OCI-M1 (cell line): ENCODE data around the gene GNA12.

Experiments used
- DNase-seq: peaks from one replicate; lab custom pipeline; 2025; lab: John Stamatoyannopoulos, UW

GNA12 gene

GRCh38 chr7:2817456-2817855 is 26.7 kb downstream of the GNA12 start:
- DNase-seq: no peak

DNA sequence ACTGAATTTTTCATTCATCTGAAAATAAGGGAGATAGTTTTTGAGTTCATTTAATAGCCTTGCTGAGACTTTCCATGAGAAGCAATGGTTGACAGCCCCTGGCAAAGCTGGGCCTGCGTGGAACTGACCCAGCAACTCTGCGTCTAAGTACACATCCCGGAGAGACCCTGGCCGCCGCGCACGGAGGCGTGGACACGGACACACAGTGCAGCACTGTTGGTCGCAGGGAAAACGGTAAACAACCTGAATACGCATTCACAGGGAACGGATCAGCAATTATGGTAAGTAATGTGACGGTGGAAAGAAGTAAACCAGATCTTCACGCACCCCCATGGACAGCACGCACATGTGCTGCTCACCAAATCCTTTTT is 28.2 kb downstream of the GNA12 start:
- no peak for DNase-seq

DNA sequence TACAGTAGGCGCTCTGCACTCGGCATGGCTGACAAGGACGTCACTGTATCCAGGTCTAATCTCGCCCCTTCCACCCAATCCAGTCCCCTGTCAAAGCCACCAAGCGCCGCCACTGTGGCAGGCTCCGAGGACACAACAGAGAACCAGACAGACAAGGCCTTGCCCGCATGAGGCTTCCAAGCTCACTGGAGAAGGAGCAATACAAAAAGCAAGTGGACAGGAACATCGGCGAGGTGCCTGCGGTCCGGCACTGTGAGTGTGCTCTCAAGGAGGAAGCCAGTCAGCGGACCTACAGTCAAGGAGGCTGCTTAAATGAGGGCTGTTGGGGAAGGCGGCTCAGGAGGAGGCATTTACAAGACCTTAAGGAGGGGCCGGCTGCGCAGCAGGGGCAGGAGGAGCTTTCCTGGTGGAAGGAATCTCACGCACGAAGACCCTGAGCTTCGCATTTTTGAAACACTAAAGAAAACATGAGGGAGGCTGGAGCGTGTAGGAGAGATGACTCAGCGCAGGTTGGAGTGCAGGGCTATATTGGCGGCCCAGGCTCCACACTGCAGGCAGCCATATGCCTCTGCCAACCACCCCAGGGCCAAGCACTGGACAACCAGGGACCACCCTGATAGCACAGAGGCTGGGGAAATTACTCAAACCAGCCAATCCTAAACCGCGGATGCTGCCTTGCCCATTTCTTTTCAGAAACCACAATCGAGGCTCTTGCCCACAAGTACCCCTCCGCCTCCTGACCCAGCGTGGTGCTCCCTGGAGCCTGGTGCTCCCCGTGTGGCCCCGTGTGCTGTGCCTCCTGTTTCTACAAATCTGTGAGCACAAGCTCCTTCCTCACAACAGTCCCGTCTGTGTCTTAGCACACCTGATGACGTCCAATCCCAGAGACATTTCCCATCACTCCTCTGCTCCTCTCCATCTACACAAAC is 28.9 kb downstream of the GNA12 start:
- DNase-seq: no peak

- DNase-seq: no peak
Measured at GRCh38 chr7:2814186-2814945, 29.7 kb downstream of the GNA12 start.

GRCh38 chr7:2813350-2814185 is 30.5 kb downstream of the GNA12 start:
- DNase-seq: no peak

- DNase-seq: no peak
Measured at GRCh38 chr7:2812831-2813230, 31.3 kb downstream of the GNA12 start.

GRCh38 chr7:2812114-2812487 is 32.0 kb downstream of the GNA12 start:
- DNase-seq: no peak

- DNase-seq: no peak
Measured at GRCh38 chr7:2811476-2812113, 32.5 kb downstream of the GNA12 start.

- no peak for DNase-seq
Measured at GRCh38 chr7:2810682-2811415, 33.3 kb downstream of the GNA12 start.

DNA sequence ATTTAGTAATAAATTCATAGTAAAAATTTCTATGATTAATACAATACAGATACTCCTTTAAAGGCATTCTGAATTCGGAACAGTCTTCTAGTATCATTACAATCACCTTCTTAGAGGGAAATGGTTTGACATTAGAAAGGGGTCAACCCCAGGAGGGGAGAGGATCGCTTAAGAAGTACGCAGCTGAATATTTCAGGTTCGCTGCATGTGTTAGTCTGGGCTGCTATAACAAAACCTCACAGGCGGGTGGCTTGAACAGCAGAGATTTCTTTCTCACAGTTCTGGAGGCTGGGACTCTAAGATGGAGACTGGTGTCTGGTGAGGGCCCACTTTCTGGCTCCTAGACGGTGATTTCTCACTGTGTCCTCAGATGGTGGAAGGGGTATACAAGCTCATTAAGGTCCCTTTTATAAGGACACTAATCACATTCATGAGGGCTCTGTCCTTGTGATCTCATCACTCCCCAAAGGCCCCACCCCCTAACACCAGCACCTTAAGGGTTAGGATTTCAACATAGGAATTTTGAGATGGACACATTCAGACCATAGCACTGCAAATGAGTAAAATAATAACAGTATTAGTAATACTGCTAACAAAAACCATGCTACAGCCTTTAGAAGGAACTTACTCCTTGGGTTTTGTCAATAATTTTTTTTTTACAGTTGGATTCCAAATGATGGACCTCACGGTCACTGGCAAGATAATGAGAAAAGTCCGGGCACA is 34.0 kb downstream of the GNA12 start:
- DNase-seq: no peak

GRCh38 chr7:2808891-2809665 is 35.0 kb downstream of the GNA12 start:
- DNase-seq: no peak

DNA sequence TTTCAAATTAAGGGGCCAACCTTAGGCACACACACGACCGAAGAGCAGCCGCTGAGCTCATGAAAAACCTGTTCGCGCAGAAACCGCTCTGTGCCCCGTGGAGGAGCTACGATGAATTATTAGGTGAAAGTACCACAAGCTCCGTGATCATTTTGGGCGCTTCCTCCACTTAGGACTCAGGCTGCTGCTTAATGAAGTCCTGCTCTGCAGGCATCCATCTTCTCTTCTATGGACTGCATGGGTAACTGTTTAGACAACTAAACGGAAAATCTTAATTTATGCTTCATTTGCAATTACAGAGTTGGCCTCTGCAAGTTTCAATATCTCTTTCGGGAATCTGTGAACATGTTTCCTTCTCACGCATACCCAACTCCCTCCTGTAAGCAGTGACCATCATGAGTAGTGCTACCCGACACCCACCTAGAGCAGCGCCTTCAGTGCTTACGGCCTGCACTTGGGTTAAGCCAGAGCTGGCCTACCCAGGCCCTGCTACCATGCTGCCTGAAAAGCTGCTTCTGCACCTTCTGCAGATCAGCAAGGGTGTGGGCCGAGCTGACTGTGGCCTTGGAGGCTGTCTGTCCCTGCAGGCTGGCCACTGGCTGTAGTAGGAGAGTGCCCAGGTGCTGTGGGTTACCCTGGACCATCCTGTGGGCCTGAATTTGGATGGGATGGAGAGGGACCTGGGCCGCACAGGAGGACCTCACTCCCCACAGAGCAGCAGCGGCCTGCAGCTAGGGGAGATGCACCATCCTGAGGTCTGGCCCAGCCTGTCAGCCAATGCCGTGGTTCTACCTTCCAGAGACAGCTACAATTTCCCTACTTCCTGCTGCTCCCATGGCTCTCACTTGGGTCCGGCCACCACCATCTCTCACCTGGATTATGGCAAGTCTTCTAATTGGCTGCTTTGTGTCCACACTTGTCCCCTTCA is 36.0 kb downstream of the GNA12 start:
- no peak for DNase-seq

DNA sequence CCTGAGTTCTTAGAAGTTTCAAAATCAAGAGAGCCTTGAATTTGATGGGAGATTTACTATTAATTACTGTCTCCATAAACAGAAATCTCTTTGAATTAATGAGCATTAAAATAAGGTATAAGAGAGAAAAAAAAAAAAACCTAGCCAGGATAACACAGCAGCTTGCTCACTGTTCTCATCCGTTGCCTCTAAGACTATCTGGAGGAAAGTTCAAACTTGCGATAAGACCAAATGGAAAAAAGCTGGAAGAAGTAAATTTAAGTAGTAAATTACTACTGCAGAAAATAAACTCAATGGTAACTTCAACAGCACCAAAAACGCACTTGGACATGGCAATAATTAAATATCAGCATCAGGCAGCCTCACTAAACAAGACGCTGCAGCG is 36.7 kb downstream of the GNA12 start:
- no peak for DNase-seq

DNA sequence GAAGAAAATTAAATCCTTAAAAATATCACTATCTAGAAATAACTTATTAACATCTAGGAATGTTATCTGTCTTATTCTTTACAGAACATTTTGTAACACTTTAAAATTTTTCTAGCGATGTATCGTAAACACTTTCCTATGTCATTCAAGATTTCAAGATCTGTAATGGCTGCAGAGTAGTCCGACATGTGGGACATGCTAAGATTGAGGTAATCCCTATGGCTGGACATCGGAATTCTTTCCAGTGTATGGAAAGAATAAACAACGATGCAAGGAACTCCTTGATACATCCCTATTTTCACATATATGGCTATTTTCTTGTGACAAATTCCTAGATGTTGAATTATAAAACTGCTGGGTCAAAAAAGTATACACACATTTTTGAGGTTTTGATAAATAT is 37.5 kb downstream of the GNA12 start:
- no peak for DNase-seq

DNA sequence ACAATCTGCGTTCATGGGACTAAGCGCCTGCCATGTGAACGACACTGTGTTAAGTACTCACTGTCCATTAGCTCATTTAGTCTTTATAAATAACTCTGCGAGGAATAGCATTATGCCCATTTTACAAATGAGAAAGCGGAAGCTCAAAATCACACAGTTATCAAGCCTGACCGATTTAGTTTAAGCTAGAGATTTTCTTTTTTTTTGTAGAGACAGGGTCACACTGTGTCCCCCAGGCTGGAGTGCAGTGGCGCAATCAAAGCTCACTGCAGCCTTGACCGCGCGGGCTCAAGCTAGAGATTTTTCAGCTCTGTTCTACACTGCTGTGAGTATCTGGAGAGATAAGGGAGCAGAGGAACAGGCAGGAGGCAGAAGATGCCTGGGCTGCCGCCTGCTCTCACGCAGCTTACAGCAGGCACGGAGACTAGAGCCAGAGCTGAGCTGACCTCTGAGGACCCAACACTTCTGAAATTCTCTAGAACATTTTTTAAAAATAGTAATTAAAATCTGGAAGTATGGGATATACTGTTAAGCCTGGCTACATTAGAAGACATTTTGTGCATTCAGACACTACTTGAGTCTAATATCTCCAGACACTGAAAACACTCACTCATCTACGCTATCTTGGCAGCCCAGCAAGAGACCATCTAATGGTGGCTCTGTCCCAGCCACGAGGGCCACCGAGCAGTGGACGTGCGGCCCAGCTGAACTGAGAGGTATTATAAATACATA is 38.7 kb downstream of the GNA12 start:
- peak; percentile 76 for DNase-seq

- DNase-seq: peak; percentile 56
Measured at GRCh38 chr7:2804227-2804763, 39.8 kb downstream of the GNA12 start.

DNA sequence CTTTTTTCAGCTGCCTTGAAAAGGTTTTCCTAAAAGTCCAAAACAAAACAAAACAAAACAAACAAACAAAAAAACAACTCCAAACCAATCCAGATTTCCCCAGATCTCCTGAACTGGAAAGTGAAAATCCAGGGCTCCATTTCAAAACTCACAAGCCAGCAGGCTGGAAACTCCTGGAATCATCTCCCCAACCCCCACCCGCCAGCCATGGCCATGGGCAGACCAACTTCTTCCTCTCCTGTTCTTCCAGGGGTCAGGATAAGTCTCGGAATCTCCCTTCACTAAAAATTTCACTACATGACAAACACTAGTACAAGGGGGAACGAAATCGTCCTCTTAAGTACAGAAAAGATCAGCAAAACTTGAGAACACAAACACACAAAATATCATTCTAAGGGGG is 40.4 kb downstream of the GNA12 start:
- DNase-seq: no peak

DNA sequence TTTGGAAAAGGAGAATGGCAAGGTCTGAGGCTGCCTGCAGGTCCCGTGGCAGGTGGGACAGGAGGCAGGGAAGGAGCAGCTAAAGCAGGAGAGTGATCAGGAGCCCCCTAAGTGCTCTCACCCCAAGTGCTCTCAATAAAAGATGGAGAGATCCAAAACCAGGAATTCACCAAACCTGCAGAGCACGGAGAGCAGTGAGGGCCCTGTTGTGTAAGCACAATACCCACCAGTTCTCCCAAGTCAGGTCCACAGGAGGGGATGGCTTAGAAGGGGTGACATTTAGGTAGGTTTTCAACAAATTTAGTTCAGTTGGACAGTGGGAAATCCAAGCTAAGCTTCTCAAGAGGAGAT is 40.8 kb downstream of the GNA12 start:
- no peak for DNase-seq
